Measurements from ENCODE around the gene ABCG2. TPM values are rescaled to one million over a fixed set of nuclear protein-coding genes. Genes with fewer than 3 reads are reported as not detected.

ABCG2 gene
- polyA plus RNA-seq, 1 donor (not counting 4 experiments of a cell fraction or from before 2014, with no cell fraction given) = 5.3 TPM

DNA sequence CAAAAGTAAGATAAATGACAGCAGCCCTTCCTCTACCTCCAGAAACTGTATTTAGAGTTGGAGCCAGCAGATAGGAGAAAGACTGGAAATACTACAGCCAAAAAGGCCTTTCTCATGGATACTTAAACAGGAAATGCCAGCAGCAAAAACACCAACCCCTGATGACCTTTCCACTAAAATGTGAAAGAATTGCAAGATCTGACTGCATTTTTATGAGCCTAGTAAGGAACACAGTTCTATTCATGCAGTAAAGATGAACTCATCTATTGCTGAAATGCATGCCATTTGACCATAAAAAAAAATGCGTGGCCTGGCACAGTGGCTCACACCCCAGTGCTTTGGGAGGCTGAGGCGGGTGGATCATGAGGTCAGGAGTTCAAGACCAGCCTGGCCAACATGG lies 19.9 kb downstream of the ABCG2 start:
- Histone ChIP-seq H2AFZ (ENCODE audit: control insufficient read depth, low read length) (no peak overlapping the region), H3K27me3 (ENCODE audit: control insufficient read depth, extremely low read depth, insufficient read depth, low read length) (no peaks in the 10 kb centered on the region), H3K36me3 (ENCODE audit: control insufficient read depth in 2 of 2, extremely low read depth in 1 of 2, insufficient read depth in 2 of 2, low read length in 2 of 2) (no peaks in the 10 kb centered on the region), H3K4me3 (ENCODE audit: control insufficient read depth in 2 of 3, extremely low read depth in 1 of 3, insufficient read depth in 2 of 3, low read depth in 1 of 3, low read length in 3 of 3) (no peak overlapping the region), H3K27ac (ENCODE audit: control insufficient read depth, insufficient read depth, low read length) (no peak overlapping the region), H3K9ac (ENCODE audit: control insufficient read depth, extremely low read depth, insufficient read depth, low read length) (no peak overlapping the region), H4K20me1 (ENCODE audit: control insufficient read depth, extremely low read depth, insufficient read depth, low read length) (no peaks in the 10 kb centered on the region), H3K4me1 (ENCODE audit: control insufficient read depth, extremely low read depth, insufficient read depth, low read length) (peaks cover 28% of the 10 kb centered on the region), H3K4me2 (ENCODE audit: control insufficient read depth, extremely low read depth, insufficient read depth, low read depth, low read length) (no peak overlapping the region), H3K79me2 (ENCODE audit: control insufficient read depth, insufficient read depth, low read length) (no peaks in the 10 kb centered on the region), H3K9me1 (ENCODE audit: control insufficient read depth, extremely low read depth, insufficient read depth, low read length) (no peaks in the 10 kb centered on the region), H3K9me3 (ENCODE audit: control insufficient read depth, low read depth, low read length) (no peaks in the 10 kb centered on the region)
- dilution Hi-C loops (cut with MboI; ENCODE audit: extremely low pct_ligation_motif_present, low sequenced_read_pairs) = no loop called here
- TF ChIP-seq, protein P1, sequence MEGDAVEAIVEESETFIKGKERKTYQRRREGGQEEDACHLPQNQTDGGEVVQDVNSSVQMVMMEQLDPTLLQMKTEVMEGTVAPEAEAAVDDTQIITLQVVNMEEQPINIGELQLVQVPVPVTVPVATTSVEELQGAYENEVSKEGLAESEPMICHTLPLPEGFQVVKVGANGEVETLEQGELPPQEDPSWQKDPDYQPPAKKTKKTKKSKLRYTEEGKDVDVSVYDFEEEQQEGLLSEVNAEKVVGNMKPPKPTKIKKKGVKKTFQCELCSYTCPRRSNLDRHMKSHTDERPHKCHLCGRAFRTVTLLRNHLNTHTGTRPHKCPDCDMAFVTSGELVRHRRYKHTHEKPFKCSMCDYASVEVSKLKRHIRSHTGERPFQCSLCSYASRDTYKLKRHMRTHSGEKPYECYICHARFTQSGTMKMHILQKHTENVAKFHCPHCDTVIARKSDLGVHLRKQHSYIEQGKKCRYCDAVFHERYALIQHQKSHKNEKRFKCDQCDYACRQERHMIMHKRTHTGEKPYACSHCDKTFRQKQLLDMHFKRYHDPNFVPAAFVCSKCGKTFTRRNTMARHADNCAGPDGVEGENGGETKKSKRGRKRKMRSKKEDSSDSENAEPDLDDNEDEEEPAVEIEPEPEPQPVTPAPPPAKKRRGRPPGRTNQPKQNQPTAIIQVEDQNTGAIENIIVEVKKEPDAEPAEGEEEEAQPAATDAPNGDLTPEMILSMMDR (optimal IDR thresholded peaks at IDR 0.05 in 1 of 3, IDR thresholded peaks at IDR 0.05 in 1 of 3, conservative IDR thresholded peaks at IDR 0.05 in 1 of 3; ENCODE audit: extremely low read depth in 1 of 3, insufficient read depth in 2 of 3, low read length in 3 of 3) = no peak
- no peak for TF ChIP-seq EZH2 (IDR thresholded peaks at IDR 0.05; ENCODE audit: low read length)
- no peak for FAIRE-seq
- DNase-seq (ENCODE audit: low read depth, low spot score) = no peak

DNA sequence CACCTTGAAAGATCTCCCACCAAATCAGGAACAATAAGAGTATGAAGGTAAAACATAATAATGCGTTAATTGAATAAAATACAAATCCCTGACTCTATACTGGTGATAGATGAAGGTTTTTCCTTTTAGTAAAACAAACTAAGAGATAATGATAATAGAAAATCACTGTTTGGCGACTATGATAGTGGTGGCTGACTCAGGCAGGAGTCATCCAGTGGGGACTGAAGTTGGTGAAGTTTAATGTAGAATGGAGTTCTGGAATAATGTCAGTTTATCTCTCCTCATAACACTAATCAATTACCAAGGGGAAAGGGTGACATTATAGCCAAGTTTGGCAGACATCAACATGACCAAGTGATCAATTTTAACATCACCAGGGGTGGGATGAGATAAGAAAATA lies 21.3 kb downstream of the ABCG2 start:
- dilution Hi-C loops (cut with MboI; ENCODE audit: extremely low pct_ligation_motif_present, low sequenced_read_pairs) = no loop called here
- no peaks in the 10 kb centered on the region for H3K9me3 ChIP-seq (ENCODE audit: control insufficient read depth, low read depth, low read length)
- H4K20me1 ChIP-seq (ENCODE audit: control insufficient read depth, extremely low read depth, insufficient read depth, low read length) = no peaks in the 10 kb centered on the region
- H3K9me1 ChIP-seq (ENCODE audit: control insufficient read depth, extremely low read depth, insufficient read depth, low read length) = no peaks in the 10 kb centered on the region
- DNase-seq (ENCODE audit: low read depth, low spot score) = no peak
- H3K27ac ChIP-seq (ENCODE audit: control insufficient read depth, insufficient read depth, low read length) = no peak overlapping the region
- no peaks in the 10 kb centered on the region for H3K27me3 ChIP-seq (ENCODE audit: control insufficient read depth, extremely low read depth, insufficient read depth, low read length)
- H3K4me1 ChIP-seq (ENCODE audit: control insufficient read depth, extremely low read depth, insufficient read depth, low read length) = peaks cover 21% of the 10 kb centered on the region
- no peak for FAIRE-seq
- no peak overlapping the region for H2AFZ ChIP-seq (ENCODE audit: control insufficient read depth, low read length)
- no peak overlapping the region for H3K9ac ChIP-seq (ENCODE audit: control insufficient read depth, extremely low read depth, insufficient read depth, low read length)
- no peak overlapping the region for H3K4me3 ChIP-seq (ENCODE audit: control insufficient read depth in 2 of 3, extremely low read depth in 1 of 3, insufficient read depth in 2 of 3, low read depth in 1 of 3, low read length in 3 of 3)
- TF ChIP-seq, protein P1 (optimal IDR thresholded peaks at IDR 0.05 in 1 of 3, IDR thresholded peaks at IDR 0.05 in 1 of 3, conservative IDR thresholded peaks at IDR 0.05 in 1 of 3; ENCODE audit: extremely low read depth in 1 of 3, insufficient read depth in 2 of 3, low read length in 3 of 3) = no peak
- no peak for TF ChIP-seq EZH2 (IDR thresholded peaks at IDR 0.05; ENCODE audit: low read length)
- H3K36me3 ChIP-seq (ENCODE audit: control insufficient read depth in 2 of 2, extremely low read depth in 1 of 2, insufficient read depth in 2 of 2, low read length in 2 of 2) = no peaks in the 10 kb centered on the region
- H3K4me2 ChIP-seq (ENCODE audit: control insufficient read depth, extremely low read depth, insufficient read depth, low read depth, low read length) = no peak overlapping the region
- no peaks in the 10 kb centered on the region for H3K79me2 ChIP-seq (ENCODE audit: control insufficient read depth, insufficient read depth, low read length)

All from keratinocyte (primary cell).